MM.1S (cell line): ENCODE results near the gene NCBP2L.

ENCODE experiments used
- DNase-seq: peaks from one replicate; pipeline ENCODE4 v3.0.0-alpha.2; 2015
- H2AFZ ChIP-seq: fragments of 300-600 bp; sonication (generic); 2 replicates; pipeline ENCODE4 v1.6.0; 2016; ENCODE audit warnings: antibody characterized with exemption, low read length
- H3F3A ChIP-seq: fragments of 300-600 bp; sonication (generic); 2 replicates; pipeline ENCODE4 v1.6.1; 2016; ENCODE audit warnings: mild to moderate bottlenecking, antibody characterized with exemption, low read length, moderate library complexity, mixed read lengths; ENCODE audit not compliant: insufficient read depth
- H3K27ac ChIP-seq: fragments of 300-600 bp; sonication (generic); 2 replicates; pipeline ENCODE4 v1.5.1; 2016; ENCODE audit warnings: mild to moderate bottlenecking, low read length
- H3K27me3 ChIP-seq: fragments of 300-600 bp; sonication (generic); replicated peaks from 2 replicates; pipeline ENCODE4 v1.6.0; 2016; ENCODE audit warnings: low read length; ENCODE audit not compliant: insufficient read depth
- H3K36me3 ChIP-seq: fragments of 300-600 bp; sonication (generic); replicated peaks from 2 replicates; pipeline ENCODE4 v1.6.1; 2016; ENCODE audit warnings: mild to moderate bottlenecking, low read length, mixed read lengths; ENCODE audit not compliant: insufficient read depth
- H3K4me1 ChIP-seq: fragments of 300-600 bp; sonication (generic); 2 replicates; pipeline ENCODE4 v1.6.1; 2016; ENCODE audit warnings: low read length, mixed read lengths
- H3K4me2 ChIP-seq: fragments of 300-600 bp; sonication (generic); 2 replicates; pipeline ENCODE4 v1.6.0; 2016; ENCODE audit warnings: low read depth, low read length
- H3K4me3 ChIP-seq: fragments of 300-600 bp; sonication (generic); 2 replicates; pipeline ENCODE4 v1.5.1; 2016; ENCODE audit warnings: low read length, mixed read lengths
- H3K79me2 ChIP-seq: fragments of 300-600 bp; sonication (generic); 2 replicates; pipeline ENCODE4 v1.6.1; 2016; ENCODE audit warnings: mixed run types, low read length, mixed read lengths
- H3K9ac ChIP-seq: fragments of 300-600 bp; sonication (generic); 2 replicates; pipeline ENCODE4 v1.6.1; 2016; ENCODE audit warnings: low read length, mixed read lengths
- H3K9me2 ChIP-seq: fragments of 300-600 bp; sonication (generic); replicated peaks from 2 replicates; pipeline ENCODE4 v1.6.1; 2016; ENCODE audit warnings: mild to moderate bottlenecking, low read length, mixed read lengths; ENCODE audit not compliant: insufficient read depth
- H3K9me3 ChIP-seq: fragments of 300-600 bp; sonication (generic); replicated peaks from 2 replicates; pipeline ENCODE4 v1.6.1; 2016; ENCODE audit warnings: mild to moderate bottlenecking, low read length, mixed read lengths; ENCODE audit not compliant: insufficient read depth
- H4K20me1 ChIP-seq: fragments of 300-600 bp; sonication (generic); 2 replicates; pipeline ENCODE4 v1.6.1; 2016; ENCODE audit warnings: mild to moderate bottlenecking, low read length, moderate library complexity, mixed read lengths; ENCODE audit not compliant: insufficient read depth
- EZH2 ChIP-seq: fragments of 300-600 bp; sonication (generic); optimal IDR thresholded peaks from 2 replicates; pipeline ENCODE3; 2017; ENCODE audit warnings: low read depth, mild to moderate bottlenecking, antibody characterized with exemption, low read length, mixed read lengths
- EZH2phosphoT487 ChIP-seq: fragments of 300-600 bp; sonication (generic); IDR thresholded peaks from 2 replicates; pipeline ENCODE4 v1.6.1; 2018; ENCODE audit warnings: antibody characterized with exemption, low read length
- TF ChIP-seq, protein P1 (sequence below): fragments of 300-600 bp; sonication (generic); IDR thresholded peaks from 2 replicates; pipeline ENCODE4 v1.5.1; 2016; ENCODE audit warnings: antibody characterized with exemption, low read length, mixed read lengths

Gene NCBP2L

DNA sequence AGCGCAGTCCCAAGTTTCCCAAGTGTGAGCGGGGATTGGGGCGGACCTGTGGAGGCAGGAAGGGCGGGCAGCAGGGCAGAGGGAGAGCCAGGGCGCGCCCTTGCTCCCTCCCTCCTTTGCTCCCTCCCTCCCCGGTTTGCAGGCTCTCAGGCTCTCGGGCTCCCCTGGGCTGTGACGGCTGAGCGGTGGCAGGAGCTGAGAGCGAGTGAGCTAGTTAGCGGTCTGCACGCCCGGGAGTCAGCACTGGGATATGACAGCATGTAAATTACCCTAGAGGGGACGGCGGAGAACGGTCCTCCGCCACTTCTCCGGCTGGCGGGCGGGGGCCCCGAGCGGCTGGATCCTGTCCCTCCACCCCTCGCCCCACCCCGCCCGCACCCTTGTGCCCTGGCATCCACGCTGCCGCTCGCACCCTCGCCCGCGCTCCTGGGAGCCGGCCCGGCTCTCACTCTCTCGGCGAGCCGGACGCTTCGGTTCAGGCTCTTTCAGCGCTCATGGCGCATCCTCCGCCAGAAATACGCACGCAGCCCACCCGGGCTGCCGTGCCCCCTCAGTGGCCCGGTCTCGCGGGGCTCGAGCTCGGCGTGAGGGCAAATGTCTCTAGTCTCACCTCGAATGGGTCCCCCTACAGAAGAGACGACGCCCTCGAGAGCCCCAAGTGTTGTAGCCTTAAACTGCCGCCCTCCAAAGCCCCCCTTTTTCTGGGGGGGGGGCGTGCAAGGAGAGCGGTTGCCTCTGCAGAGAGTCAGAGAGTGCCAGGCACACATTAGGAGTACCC is 1.6 kb upstream of the NCBP2L start, which contains the start of gene TSC22D3:
TSS of gene TSC22D3 (minus strand) at position 54 of the 778 bp plus-strand sequence. CDS start 368 bp downstream, outside the sequence.
- TF ChIP-seq EZH2: no peak
- no peak for TF ChIP-seq EZH2phosphoT487
- Histone ChIP-seq H4K20me1 (no peaks in the 10 kb centered on the region), H3K27ac (no peak within 1 kb of the TSS), H3K4me1 (0 out of 2 replicates have a peak, but pooled peaks cover 3% of the 10 kb centered on the region), H3K27me3 (no peaks in the 10 kb centered on the region), H3K79me2 (no peaks in the 10 kb centered on the region), H3F3A (no peaks in the 10 kb centered on the region; the same call in 1 of the 2 replicates), H3K9me2 (no peaks in the 10 kb centered on the region), H3K4me2 (peak within 1 kb of the TSS; percentile 80), H2AFZ (peak within 1 kb of the TSS; percentile 55), H3K9ac (peak within 1 kb of the TSS; percentile 40; the same call in 1 of the 2 replicates), H3K4me3 (peak within 1 kb of the TSS; percentile 60), H3K36me3 (no peaks in the 10 kb centered on the region), H3K9me3 (no peaks in the 10 kb centered on the region)
- DNase-seq: peak; percentile 57

DNA sequence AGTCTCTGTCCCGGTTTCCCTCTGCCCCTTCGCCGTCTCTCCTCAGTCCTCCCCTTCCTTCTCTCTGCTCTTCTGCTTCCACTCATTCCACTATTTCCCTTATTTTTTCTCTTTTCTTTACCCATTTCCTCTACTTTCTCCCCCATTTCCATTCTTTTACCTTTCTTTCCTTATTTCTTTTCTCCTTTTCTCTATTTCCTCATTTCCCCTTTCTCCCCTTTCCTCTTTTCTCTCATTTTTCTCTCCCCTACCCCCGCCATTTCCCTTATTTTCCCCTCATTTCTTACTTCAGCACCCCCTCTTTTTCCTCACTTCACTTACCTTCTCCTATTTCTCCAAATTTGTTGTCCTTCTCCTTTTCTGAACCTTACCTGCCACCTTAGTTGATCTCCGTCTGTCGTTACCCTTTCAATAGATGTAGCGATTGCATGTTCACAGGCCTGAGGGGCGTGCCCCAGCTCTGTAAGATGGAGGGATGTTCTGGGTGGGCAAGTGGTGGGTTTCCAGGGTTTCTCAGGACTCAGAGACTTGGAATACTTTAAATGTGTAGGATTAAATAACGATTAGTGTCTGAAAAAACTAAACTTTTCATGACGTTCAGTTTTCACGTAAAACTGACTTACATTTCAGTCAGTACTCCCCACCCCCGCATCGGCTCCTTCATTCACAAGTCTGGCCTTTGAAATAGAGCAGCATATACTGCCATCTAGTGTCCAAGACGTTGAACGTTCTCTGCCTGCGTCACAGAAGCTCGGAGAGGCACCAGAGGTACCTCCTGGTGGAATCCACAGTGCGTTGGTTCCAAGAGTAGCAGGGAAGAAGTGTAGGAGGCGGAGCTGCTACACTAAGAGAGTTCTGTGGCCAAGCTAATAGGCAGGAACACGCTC is 641 bp upstream of the NCBP2L start:
- Histone ChIP-seq H4K20me1 (no peaks in the 10 kb centered on the region), H3K36me3 (no peaks in the 10 kb centered on the region), H3K9me2 (no peaks in the 10 kb centered on the region), H3K79me2 (no peaks in the 10 kb centered on the region), H2AFZ (peak overlapping the region; percentile 55), H3K9ac (peak overlapping the region; percentile 40; the same call in 1 of the 2 replicates), H3F3A (no peaks in the 10 kb centered on the region; the same call in 1 of the 2 replicates), H3K27ac (no peak overlapping the region), H3K9me3 (no peaks in the 10 kb centered on the region), H3K27me3 (no peaks in the 10 kb centered on the region), H3K4me2 (peak overlapping the region; percentile 80), H3K4me1 (0 out of 2 replicates have a peak, but pooled peaks cover 3% of the 10 kb centered on the region), H3K4me3 (peak overlapping the region; percentile 60)
- TF ChIP-seq EZH2 (no peak), EZH2phosphoT487 (no peak)
- TF ChIP-seq, protein P1, sequence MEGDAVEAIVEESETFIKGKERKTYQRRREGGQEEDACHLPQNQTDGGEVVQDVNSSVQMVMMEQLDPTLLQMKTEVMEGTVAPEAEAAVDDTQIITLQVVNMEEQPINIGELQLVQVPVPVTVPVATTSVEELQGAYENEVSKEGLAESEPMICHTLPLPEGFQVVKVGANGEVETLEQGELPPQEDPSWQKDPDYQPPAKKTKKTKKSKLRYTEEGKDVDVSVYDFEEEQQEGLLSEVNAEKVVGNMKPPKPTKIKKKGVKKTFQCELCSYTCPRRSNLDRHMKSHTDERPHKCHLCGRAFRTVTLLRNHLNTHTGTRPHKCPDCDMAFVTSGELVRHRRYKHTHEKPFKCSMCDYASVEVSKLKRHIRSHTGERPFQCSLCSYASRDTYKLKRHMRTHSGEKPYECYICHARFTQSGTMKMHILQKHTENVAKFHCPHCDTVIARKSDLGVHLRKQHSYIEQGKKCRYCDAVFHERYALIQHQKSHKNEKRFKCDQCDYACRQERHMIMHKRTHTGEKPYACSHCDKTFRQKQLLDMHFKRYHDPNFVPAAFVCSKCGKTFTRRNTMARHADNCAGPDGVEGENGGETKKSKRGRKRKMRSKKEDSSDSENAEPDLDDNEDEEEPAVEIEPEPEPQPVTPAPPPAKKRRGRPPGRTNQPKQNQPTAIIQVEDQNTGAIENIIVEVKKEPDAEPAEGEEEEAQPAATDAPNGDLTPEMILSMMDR: peak; percentile 74
- DNase-seq: peak; percentile 87

DNA sequence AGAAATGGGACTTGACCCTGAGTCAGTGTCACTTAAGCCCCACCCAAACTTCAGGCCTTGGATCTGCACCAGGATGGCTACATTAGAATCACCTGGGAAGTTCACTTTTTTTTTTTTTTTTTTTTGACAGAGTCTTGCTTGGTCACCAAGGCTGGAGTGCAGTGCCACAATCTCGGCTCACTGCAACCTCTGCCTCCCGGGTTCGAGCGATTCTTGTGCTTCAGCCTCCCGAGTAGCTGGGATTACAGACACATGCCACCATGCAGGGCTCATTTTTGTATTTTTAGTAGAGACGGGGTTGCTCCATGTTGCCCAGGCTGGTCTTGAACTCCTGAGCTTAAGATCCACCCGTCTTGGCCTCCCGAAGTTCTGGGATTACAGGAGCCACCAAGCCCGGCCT is 3.0 kb downstream of the NCBP2L start:
- H3F3A ChIP-seq: no peaks in the 10 kb centered on the region
- no peak overlapping the region for H3K4me2 ChIP-seq
- H3K27ac ChIP-seq: no peak overlapping the region
- TF ChIP-seq EZH2: no peak
- no peak for TF ChIP-seq EZH2phosphoT487
- TF ChIP-seq, protein P1: no peak
- H3K36me3 ChIP-seq: no peaks in the 10 kb centered on the region
- H3K9ac ChIP-seq: no peak overlapping the region
- no peaks in the 10 kb centered on the region for H4K20me1 ChIP-seq
- H3K27me3 ChIP-seq: no peaks in the 10 kb centered on the region
- no peak for DNase-seq
- no peak overlapping the region for H2AFZ ChIP-seq
- no peak overlapping the region for H3K4me3 ChIP-seq
- H3K9me2 ChIP-seq: no peaks in the 10 kb centered on the region
- no peaks in the 10 kb centered on the region for H3K79me2 ChIP-seq
- H3K4me1 ChIP-seq: 0 out of 2 replicates have a peak, but pooled peaks cover 3% of the 10 kb centered on the region
- H3K9me3 ChIP-seq: no peaks in the 10 kb centered on the region
